Ectodermal cell (in vitro differentiated cells): Measurements from ENCODE around the gene SH3BGRL3.
"Not testable (repeated sequence)": the region's sequence is repeated elsewhere in the genome, so short reads cannot be mapped to it uniquely, and the experiment has no call there.

Source experiments
- H3K27ac ChIP-seq: 2 replicates; pipeline ENCODE4 v1.7.0; 2013; ENCODE audit warnings: mild to moderate bottlenecking, low read depth, low read length; ENCODE audit not compliant: insufficient read depth, poor library complexity, severe bottlenecking
- H3K27me3 ChIP-seq: 2 replicates; pipeline ENCODE4 v1.7.0; 2013; ENCODE audit warnings: mild to moderate bottlenecking, low read length; ENCODE audit not compliant: insufficient read depth, control insufficient read depth, poor library complexity, severe bottlenecking
- H3K36me3 ChIP-seq: one replicate; pipeline ENCODE4 v1.7.0; 2013; ENCODE audit warnings: low read length; ENCODE audit not compliant: control insufficient read depth, insufficient read depth
- H3K4me1 ChIP-seq: one replicate; pipeline ENCODE4 v1.7.0; 2013; ENCODE audit warnings: low read length; ENCODE audit not compliant: control insufficient read depth, insufficient read depth
- H3K4me3 ChIP-seq: 2 replicates; pipeline ENCODE4 v1.7.0; 2013; ENCODE audit warnings: low read depth, low read length, control low read depth; ENCODE audit not compliant: insufficient read depth
- H3K9me3 ChIP-seq: 2 replicates; pipeline ENCODE4 v1.7.0; 2013; ENCODE audit warnings: mild to moderate bottlenecking, low read length, moderate library complexity; ENCODE audit not compliant: control insufficient read depth
- WGBS, 2 experiments: methylation state at CpG; one replicate each; pipeline ENCODE4 v1.1.7; 2013; ENCODE audit warnings: missing lambda C conversion rate in 2 of 2; 5-methylcytosine and 5-hydroxymethylcytosine counted together

The SH3BGRL3 gene

GRCh38 chr1:26302733-26303405 lies 23.0 kb downstream of the SH3BGRL3 start:
- Histone ChIP-seq H3K27me3 (no peaks in the 10 kb centered on the region), H3K4me3 (no peak overlapping the region), H3K4me1 (peaks cover 3% of the 10 kb centered on the region), H3K36me3 (no peaks in the 10 kb centered on the region), H3K9me3 (no peaks in the 10 kb centered on the region), H3K27ac (no peak overlapping the region)
- WGBS, 2 experiments = 80% methylated on average over 8 of the region's 8 CpGs

GRCh38 chr1:26305667-26306289 lies 25.9 kb downstream of the SH3BGRL3 start:
- Histone ChIP-seq H3K4me1 (peaks cover 3% of the 10 kb centered on the region), H3K36me3 (no peaks in the 10 kb centered on the region), H3K27ac (peak overlapping the region; percentile 52), H3K9me3 (no peaks in the 10 kb centered on the region), H3K27me3 (no peaks in the 10 kb centered on the region), H3K4me3 (peak overlapping the region; percentile 60)
- 52% methylated on average over 8 of the region's 8 CpGs for WGBS, 2 experiments

DNA sequence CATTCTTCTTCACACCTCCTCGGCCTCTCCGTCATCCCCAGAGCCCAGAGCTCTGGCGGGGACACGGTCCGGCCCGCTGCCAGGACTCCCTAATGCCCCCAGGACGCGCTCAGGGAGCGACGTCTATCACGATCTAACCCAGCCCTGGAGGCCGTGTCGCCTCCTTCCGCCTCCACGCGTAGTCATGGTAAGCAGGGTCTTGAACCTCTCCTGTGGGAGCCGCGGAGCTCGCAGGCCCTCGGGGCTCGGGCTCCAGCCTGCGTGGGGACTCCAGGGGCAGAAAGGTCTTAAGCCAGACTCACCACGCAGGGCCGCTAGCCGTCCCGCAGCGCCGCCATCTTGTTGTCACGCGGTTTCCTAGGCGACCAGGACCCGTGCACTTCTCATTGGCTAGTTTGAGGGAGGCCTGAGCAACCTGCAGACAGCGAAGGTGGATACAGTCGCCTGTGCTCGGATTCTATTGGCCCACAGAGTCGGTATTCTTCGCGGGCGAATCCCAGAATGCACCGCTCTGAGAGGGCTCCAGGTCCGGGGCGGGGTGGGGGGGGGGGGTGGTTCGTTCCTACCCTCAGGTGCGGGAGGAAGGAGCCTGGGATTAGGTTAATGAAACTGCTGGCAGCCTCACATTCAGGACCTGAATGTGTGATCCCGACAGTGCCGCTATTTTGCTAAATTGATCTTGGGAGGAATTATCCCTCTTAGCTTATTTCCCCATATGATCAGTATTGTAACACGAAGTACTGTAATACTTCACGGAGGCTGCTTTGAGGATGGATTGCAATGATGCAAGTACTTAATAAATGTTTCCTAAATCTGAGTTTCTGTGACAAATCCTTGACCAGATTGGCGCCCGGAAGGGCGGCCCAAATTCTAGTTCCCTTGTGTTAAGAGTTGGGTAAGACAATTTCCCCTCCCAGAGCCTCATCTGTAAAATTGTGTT lies 26.7 kb downstream of the SH3BGRL3 start, which contains the start of gene UBXN11:
Gene UBXN11 (minus strand): TSS at position 347 of the 940 bp plus-strand sequence. CDS start 3,753 bp downstream, outside the sequence.
- Histone ChIP-seq H3K27ac (peak within 1 kb of the TSS; percentile 52), H3K36me3 (no peaks in the 10 kb centered on the region), H3K9me3 (no peaks in the 10 kb centered on the region), H3K27me3 (no peaks in the 10 kb centered on the region), H3K4me3 (peak within 1 kb of the TSS; percentile 60), H3K4me1 (peaks cover 3% of the 10 kb centered on the region)
- 5% methylated on average over 51 of the region's 51 CpGs for WGBS, 2 experiments

- no peak overlapping the region for H3K27ac ChIP-seq
- H3K4me3 ChIP-seq = no peak overlapping the region
- no peaks in the 10 kb centered on the region for H3K36me3 ChIP-seq
- no peaks in the 10 kb centered on the region for H3K9me3 ChIP-seq
- 78 to 81% methylated on average over 6 of the region's 6 CpGs for WGBS, 2 experiments
- no peaks in the 10 kb centered on the region for H3K27me3 ChIP-seq
- peaks cover 3% of the 10 kb centered on the region for H3K4me1 ChIP-seq
These were observed 27.5 kb downstream of the SH3BGRL3 start for GRCh38 chr1:26307363-26307781.

GRCh38 chr1:26307966-26308899 lies 28.3 kb downstream of the SH3BGRL3 start:
- not testable (repeated sequence) for H3K27ac ChIP-seq, H3K27me3 ChIP-seq, H3K4me3 ChIP-seq, H3K4me1 ChIP-seq, H3K36me3 ChIP-seq, H3K9me3 ChIP-seq
- 90 to 91% methylated on average over 21 of the region's 21 CpGs for WGBS, 2 experiments

GRCh38 chr1:26314501-26314900 lies 34.6 kb downstream of the SH3BGRL3 start:
- WGBS, 2 experiments = 94% methylated on average over 5 of the region's 5 CpGs
- H3K4me1 ChIP-seq = peaks cover 7% of the 10 kb centered on the region
- no peak overlapping the region for H3K4me3 ChIP-seq
- no peaks in the 10 kb centered on the region for H3K27me3 ChIP-seq
- H3K9me3 ChIP-seq = no peaks in the 10 kb centered on the region
- H3K36me3 ChIP-seq = no peaks in the 10 kb centered on the region
- H3K27ac ChIP-seq = no peak overlapping the region

DNA sequence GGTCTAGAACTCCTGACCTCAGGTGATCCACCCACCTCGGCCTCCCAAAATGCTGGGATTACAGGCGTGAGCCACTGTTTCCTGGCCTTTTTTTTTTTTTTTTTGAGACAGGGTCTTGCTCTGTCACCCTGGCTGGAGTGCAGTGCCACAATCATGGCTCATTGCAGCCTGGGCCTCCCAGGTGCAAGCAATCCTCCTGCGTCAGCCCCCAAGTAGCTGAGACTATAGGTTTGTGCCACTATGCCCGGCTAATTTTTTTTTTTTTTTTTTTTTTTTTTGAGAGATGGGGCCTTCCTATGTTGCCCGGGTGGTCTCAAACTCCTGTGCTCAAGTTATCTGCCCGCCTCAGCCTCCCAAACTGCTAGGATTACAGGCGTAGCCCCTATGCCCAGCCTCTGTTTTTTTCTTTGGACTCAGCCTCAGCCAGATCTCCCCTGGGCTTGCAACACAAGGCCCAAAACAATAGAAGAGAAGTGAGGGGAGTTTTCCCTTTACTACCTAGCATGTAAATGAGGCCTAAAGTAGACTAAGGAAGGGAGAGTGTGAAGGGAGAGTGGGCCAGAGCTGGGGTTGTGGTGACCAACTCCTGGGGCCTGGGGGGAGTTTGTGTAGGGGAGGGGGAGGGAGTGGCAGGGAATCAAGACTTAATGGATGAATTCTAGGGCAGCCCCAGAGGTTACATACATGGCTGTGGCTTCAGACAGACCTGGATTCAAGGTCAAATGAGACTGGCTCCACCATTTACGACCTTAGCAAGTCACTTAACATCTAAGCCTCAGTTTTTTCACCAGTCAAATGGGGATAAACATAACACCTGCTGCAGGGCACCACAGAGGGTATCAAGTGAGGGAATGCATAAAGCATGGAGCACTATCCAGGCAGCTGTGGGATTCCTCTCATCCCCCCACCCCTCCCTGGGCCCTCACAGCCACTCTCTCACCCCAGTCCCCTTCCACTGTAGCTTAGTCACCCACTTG lies 36.3 kb downstream of the SH3BGRL3 start:
- H3K4me1 ChIP-seq = peaks cover 7% of the 10 kb centered on the region
- H3K36me3 ChIP-seq = no peaks in the 10 kb centered on the region
- H3K27ac ChIP-seq = no peak overlapping the region
- H3K9me3 ChIP-seq = no peaks in the 10 kb centered on the region
- 83 to 92% methylated on average over 8 of the region's 8 CpGs for WGBS, 2 experiments
- H3K27me3 ChIP-seq = no peaks in the 10 kb centered on the region
- H3K4me3 ChIP-seq = no peak overlapping the region

- WGBS, 2 experiments = 85 to 96% methylated on average over 2 of the region's 2 CpGs
- Histone ChIP-seq H3K4me1 (peaks cover 7% of the 10 kb centered on the region), H3K36me3 (no peaks in the 10 kb centered on the region), H3K27me3 (no peaks in the 10 kb centered on the region), H3K9me3 (no peaks in the 10 kb centered on the region), H3K4me3 (no peak overlapping the region), H3K27ac (no peak overlapping the region)
These were observed 37.3 kb downstream of the SH3BGRL3 start for GRCh38 chr1:26317146-26317545.
